ENCODE data around the gene TRABD2B. TPM values are rescaled to one million over a fixed set of nuclear protein-coding genes. Genes with fewer than 3 reads are reported as not detected.

Gene TRABD2B
- total and polyA plus RNA-seq, 2 of the 4 experiments (the other 2 are of a cell fraction), result not detected

DNA sequence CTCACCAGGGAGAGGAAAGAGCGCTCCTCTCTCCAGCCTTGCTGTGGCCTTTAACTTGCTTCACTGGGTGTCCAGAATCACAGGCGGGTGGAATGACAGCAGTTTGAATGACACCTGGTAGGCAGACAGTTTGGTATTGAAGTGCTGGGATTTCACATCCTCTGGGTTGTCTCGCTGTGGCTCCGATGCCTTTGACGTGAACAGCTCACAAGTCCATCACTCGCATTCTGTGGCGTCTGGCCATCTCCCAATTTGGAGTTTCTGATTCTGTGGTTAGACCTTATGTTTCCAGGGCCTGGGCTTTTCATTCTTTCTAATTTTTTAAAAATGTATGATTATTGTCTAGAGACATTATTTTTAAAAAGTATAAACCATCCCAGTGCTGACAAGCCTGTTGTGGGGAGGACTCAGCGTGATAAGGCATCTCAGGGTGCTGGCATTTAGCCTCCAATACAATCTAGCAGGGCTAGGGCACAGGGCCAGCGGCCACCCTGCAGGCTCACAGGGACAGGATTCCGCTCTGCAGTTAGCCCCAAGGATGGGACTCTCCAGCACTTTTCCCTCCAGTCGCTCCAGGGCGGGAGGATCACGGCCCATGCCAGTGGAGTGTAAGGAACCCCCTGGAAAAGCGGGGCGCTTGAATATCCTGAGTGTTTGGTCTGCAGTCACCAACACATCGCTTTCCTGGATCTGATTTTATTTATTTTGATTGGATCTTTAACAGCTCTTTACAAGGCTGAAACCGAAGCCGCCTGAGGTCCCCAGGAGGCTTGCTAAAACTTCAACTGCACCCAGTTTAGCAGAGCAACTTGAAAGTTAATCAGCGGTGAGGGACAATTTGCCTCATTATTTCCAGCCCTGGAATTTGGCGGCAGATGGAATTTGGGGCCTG lies 178.3 kb downstream of the TRABD2B start:
- no TSS peak for BruUV-seq (replicated peaks)
- H3K27ac ChIP-seq (ENCODE audit: insufficient read depth, low read length), result no peak overlapping the region
- no peaks in the 10 kb centered on the region for H4K20me1 ChIP-seq (ENCODE audit: insufficient read depth, low read length)
- ChIA-PET POLR2A (ENCODE audit: unreplicated experiment) (no interaction called here), CTCF (no interaction called here)
- 44% methylated on average over 3 of the region's 20 CpGs; no CpG with 5 or more reads in 1 of the 2 experiments for WGBS, 2 experiments (ENCODE audit: extremely low coverage in 2 of 2, insufficient read length in 1 of 2)
- H3K27me3 ChIP-seq (ENCODE audit: control insufficient read depth, insufficient read depth, low read length), result no peaks in the 10 kb centered on the region; the same call in 1 of the 2 replicates
- dilution Hi-C loops (cut with HindIII; ENCODE audit: low sequenced_read_pairs, unreplicated experiment), result no loop called here
- no peak overlapping the region for H2BK120ac ChIP-seq (ENCODE audit: low read depth, low read length)
- H2AK9ac ChIP-seq (replicated peaks; ENCODE audit: low read depth, low read length, poor library complexity), result no peak overlapping the region
- H4K5ac ChIP-seq (ENCODE audit: low read depth, low read length), result no peak overlapping the region
- no peak overlapping the region for H3K18ac ChIP-seq (ENCODE audit: low read depth, low read length)
- in situ Hi-C loops (cut with MboI; ENCODE audit: low sequenced_read_pairs), result no loop called here
- intact Hi-C loops (cut with micrococcal nuclease), result no loop called here
- H4K8ac ChIP-seq (ENCODE audit: low read depth in 2 of 2, low read length in 2 of 2), result no peak overlapping the region
- no peak overlapping the region for H3K4me3 ChIP-seq (ENCODE audit: insufficient read depth, low read depth, low read length)
- no peak overlapping the region for H3K56ac ChIP-seq (ENCODE audit: extremely low read depth, insufficient read depth, low read length)
- TF ChIP-seq BHLHE40 (IDR thresholded peaks at IDR 0.05; ENCODE audit: low read depth, low read length) (no peak), SMC3 (IDR thresholded peaks at IDR 0.05; ENCODE audit: low read depth, low read length) (no peak), RAD21 (IDR thresholded peaks at IDR 0.05; ENCODE audit: low read length) (no peak), RCOR1 (IDR thresholded peaks at IDR 0.05; ENCODE audit: insufficient replicate concordance, low read length) (no peak), POLR2A (IDR thresholded peaks at IDR 0.05; ENCODE audit: low read depth, low read length) (no peak), CEBPB (IDR thresholded peaks at IDR 0.05; ENCODE audit: low read depth, low read length) (no peak), MAZ (IDR thresholded peaks at IDR 0.05; ENCODE audit: borderline replicate concordance, low read depth, low read length) (no peak), RFX5 (IDR thresholded peaks at IDR 0.05; ENCODE audit: low read depth, low read length) (no peak), NFE2L2 (IDR thresholded peaks at IDR 0.05; ENCODE audit: low read depth, low read length) (no peak), CHD1 (IDR thresholded peaks at IDR 0.05; ENCODE audit: low read depth, low read length) (no peak), FOS (IDR thresholded peaks at IDR 0.05; ENCODE audit: low read depth, low read length) (no peak), MAFK (IDR thresholded peaks at IDR 0.05; ENCODE audit: low read depth, low read length) (no peak)
- TF ChIP-seq, protein P1, sequence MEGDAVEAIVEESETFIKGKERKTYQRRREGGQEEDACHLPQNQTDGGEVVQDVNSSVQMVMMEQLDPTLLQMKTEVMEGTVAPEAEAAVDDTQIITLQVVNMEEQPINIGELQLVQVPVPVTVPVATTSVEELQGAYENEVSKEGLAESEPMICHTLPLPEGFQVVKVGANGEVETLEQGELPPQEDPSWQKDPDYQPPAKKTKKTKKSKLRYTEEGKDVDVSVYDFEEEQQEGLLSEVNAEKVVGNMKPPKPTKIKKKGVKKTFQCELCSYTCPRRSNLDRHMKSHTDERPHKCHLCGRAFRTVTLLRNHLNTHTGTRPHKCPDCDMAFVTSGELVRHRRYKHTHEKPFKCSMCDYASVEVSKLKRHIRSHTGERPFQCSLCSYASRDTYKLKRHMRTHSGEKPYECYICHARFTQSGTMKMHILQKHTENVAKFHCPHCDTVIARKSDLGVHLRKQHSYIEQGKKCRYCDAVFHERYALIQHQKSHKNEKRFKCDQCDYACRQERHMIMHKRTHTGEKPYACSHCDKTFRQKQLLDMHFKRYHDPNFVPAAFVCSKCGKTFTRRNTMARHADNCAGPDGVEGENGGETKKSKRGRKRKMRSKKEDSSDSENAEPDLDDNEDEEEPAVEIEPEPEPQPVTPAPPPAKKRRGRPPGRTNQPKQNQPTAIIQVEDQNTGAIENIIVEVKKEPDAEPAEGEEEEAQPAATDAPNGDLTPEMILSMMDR (conservative IDR thresholded peaks at IDR 0.05; ENCODE audit: low read depth, low read length), result no peak
- TF ChIP-seq, protein P2, sequence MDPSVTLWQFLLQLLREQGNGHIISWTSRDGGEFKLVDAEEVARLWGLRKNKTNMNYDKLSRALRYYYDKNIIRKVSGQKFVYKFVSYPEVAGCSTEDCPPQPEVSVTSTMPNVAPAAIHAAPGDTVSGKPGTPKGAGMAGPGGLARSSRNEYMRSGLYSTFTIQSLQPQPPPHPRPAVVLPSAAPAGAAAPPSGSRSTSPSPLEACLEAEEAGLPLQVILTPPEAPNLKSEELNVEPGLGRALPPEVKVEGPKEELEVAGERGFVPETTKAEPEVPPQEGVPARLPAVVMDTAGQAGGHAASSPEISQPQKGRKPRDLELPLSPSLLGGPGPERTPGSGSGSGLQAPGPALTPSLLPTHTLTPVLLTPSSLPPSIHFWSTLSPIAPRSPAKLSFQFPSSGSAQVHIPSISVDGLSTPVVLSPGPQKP (IDR thresholded peaks at IDR 0.05; ENCODE audit: borderline replicate concordance, low read depth, low read length), result no peak
- no peaks in the 10 kb centered on the region for H3K79me1 ChIP-seq (ENCODE audit: low read depth in 1 of 2, low read length in 2 of 2)
- H3K4me2 ChIP-seq (ENCODE audit: low read depth, low read length), result no peak overlapping the region
- H3K23ac ChIP-seq (ENCODE audit: low read depth, low read length), result no peak overlapping the region
- no peaks in the 10 kb centered on the region for H3K9me3 ChIP-seq (ENCODE audit: control insufficient read depth, insufficient read depth, low read length)
- H3K14ac ChIP-seq (replicated peaks; ENCODE audit: low read depth, low read length), result no peak overlapping the region
- H4K91ac ChIP-seq (ENCODE audit: insufficient read depth, low read depth, low read length), result no peak overlapping the region
- H3K9ac ChIP-seq (ENCODE audit: low read depth, low read length), result no peak overlapping the region
- H3K4me1 ChIP-seq (ENCODE audit: control insufficient read depth, insufficient read depth, low read length), result no peaks in the 10 kb centered on the region
- H3K4ac ChIP-seq (ENCODE audit: low read depth, low read length), result no peak overlapping the region
- H2BK15ac ChIP-seq (ENCODE audit: low read depth, low read length), result no peak overlapping the region
- H3K9me1 ChIP-seq (ENCODE audit: insufficient read depth, low read length), result no peaks in the 10 kb centered on the region
- H3K36me3 ChIP-seq (ENCODE audit: control insufficient read depth, insufficient read depth, low read length), result no peaks in the 10 kb centered on the region
- DNase-seq (no peak), ATAC-seq (ENCODE audit: low read depth) (no peak)
- no peak overlapping the region for H2BK20ac ChIP-seq (ENCODE audit: low read depth, low read length)
- no peak overlapping the region for H2AFZ ChIP-seq (replicated peaks; ENCODE audit: low read length, poor library complexity)
- H2AK5ac ChIP-seq (ENCODE audit: low read depth, low read length), result no peak overlapping the region
- no peak overlapping the region for H2BK5ac ChIP-seq (ENCODE audit: low read depth, low read length, poor library complexity, severe bottlenecking)
